Umbilical cord (tissue), 2 donors: ENCODE results near the gene CDH1. TPM values are rescaled to one million over a fixed set of nuclear protein-coding genes. Genes with fewer than 3 reads are reported as not detected.
A peak's percentile ranks its signal among the peaks of the same experiment; 100 is the strongest.
"Not testable (repeated sequence)": the region's sequence is repeated elsewhere in the genome, so short reads cannot be mapped to it uniquely, and the experiment has no call there.

ENCODE experiments used
- DNase-seq: peaks from one replicate; pipeline ENCODE4 v3.0.0-alpha.2; 2015; ENCODE audit warnings: low spot score
- total RNA-seq: library from RNA; depleted of rRNA; stranded (reverse); fragments of >200 nt; gene quantifications from one replicate; pipeline ENCODE4 v1.2.3, GENCODE V29; 2014; ENCODE audit warnings: low replicate concordance; ENCODE audit not compliant: insufficient read depth

CDH1 gene
- total RNA-seq, 1 donor from 2014 or later: 15.9 TPM

- DNase-seq: peak; percentile 59
Measured at GRCh38 chr16:68762996-68763756, 26.1 kb downstream of the CDH1 start.

GRCh38 chr16:68764862-68765261 is 27.8 kb downstream of the CDH1 start:
- DNase-seq: no peak

- no peak for DNase-seq
Measured at GRCh38 chr16:68767581-68767980, 30.5 kb downstream of the CDH1 start.

GRCh38 chr16:68768175-68768574 is 31.1 kb downstream of the CDH1 start:
- no peak for DNase-seq

GRCh38 chr16:68768771-68769170 is 31.7 kb downstream of the CDH1 start:
- DNase-seq: no peak

- peak; percentile 51 for DNase-seq
Measured at GRCh38 chr16:68770671-68771070, 33.6 kb downstream of the CDH1 start.

GRCh38 chr16:68772030-68772681 is 35.1 kb downstream of the CDH1 start:
- no peak for DNase-seq

GRCh38 chr16:68772871-68773270 is 35.8 kb downstream of the CDH1 start:
- DNase-seq: no peak

- DNase-seq: no peak
Measured at GRCh38 chr16:68774982-68775634, 38.0 kb downstream of the CDH1 start.

GRCh38 chr16:68776821-68777485 is 39.9 kb downstream of the CDH1 start:
- no peak for DNase-seq

- DNase-seq: peak; percentile 46
Measured at GRCh38 chr16:68778551-68779231, 41.6 kb downstream of the CDH1 start.

- DNase-seq: no peak
Measured at GRCh38 chr16:68779891-68780290, 42.8 kb downstream of the CDH1 start.

GRCh38 chr16:68781784-68782183 is 44.7 kb downstream of the CDH1 start:
- no peak for DNase-seq

- DNase-seq: no peak
Measured at GRCh38 chr16:68782198-68783174, 45.4 kb downstream of the CDH1 start.

GRCh38 chr16:68784226-68784625 is 47.1 kb downstream of the CDH1 start:
- no peak for DNase-seq

GRCh38 chr16:68784721-68785120 is 47.6 kb downstream of the CDH1 start:
- no peak for DNase-seq

GRCh38 chr16:68785715-68786114 is 48.6 kb downstream of the CDH1 start:
- DNase-seq: no peak

- DNase-seq: peak; percentile 38
Measured at GRCh38 chr16:68786685-68787418, 49.8 kb downstream of the CDH1 start.

GRCh38 chr16:68787419-68787807 is 50.3 kb downstream of the CDH1 start:
- DNase-seq: not testable (repeated sequence)
